GM19328 (cell line): ENCODE results near the gene GDPGP1.
"Not testable (repeated sequence)": the region's sequence is repeated elsewhere in the genome, so short reads cannot be mapped to it uniquely, and the experiment has no call there.

ENCODE experiments used
- ATAC-seq: cut with Tn5 transposase; IDR thresholded peaks from one replicate; pipeline ENCODE4 v1.9.1; 2021; ENCODE audit warnings: mild to moderate bottlenecking, moderate library complexity; ENCODE audit not compliant: unreplicated experiment

The GDPGP1 gene

GRCh38 chr15:90259524-90259923 lies 25.5 kb downstream of the GDPGP1 start:
- peak; percentile 52 for ATAC-seq

- ATAC-seq: not testable (repeated sequence)
Measured at GRCh38 chr15:90260731-90261130, 26.7 kb downstream of the GDPGP1 start.

GRCh38 chr15:90261811-90262210 lies 27.8 kb downstream of the GDPGP1 start:
- ATAC-seq: no peak

- no peak for ATAC-seq
Measured at GRCh38 chr15:90262426-90262825, 28.4 kb downstream of the GDPGP1 start.

- no peak for ATAC-seq
Measured at GRCh38 chr15:90264671-90265070, 30.7 kb downstream of the GDPGP1 start.

- peak; percentile 90 for ATAC-seq
Measured at GRCh38 chr15:90265271-90266060, 31.5 kb downstream of the GDPGP1 start, which contains the start of gene NGRN. Gene NGRN (plus strand): TSS chr15:90265672. CDS start chr15:90265713, 41 bp downstream.

- no peak for ATAC-seq
Measured at GRCh38 chr15:90266061-90266431, 32.0 kb downstream of the GDPGP1 start.

GRCh38 chr15:90266485-90266884 lies 32.5 kb downstream of the GDPGP1 start:
- no peak for ATAC-seq

GRCh38 chr15:90268415-90268814 lies 34.4 kb downstream of the GDPGP1 start:
- no peak for ATAC-seq

GRCh38 chr15:90270502-90271150 lies 36.6 kb downstream of the GDPGP1 start:
- no peak for ATAC-seq

- no peak for ATAC-seq
Measured at GRCh38 chr15:90271459-90272166, 37.6 kb downstream of the GDPGP1 start.

GRCh38 chr15:90278467-90278866 lies 44.5 kb downstream of the GDPGP1 start:
- not testable (repeated sequence) for ATAC-seq

GRCh38 chr15:90280743-90281142 lies 46.7 kb downstream of the GDPGP1 start:
- not testable (repeated sequence) for ATAC-seq

GRCh38 chr15:90281637-90282036 lies 47.6 kb downstream of the GDPGP1 start:
- not testable (repeated sequence) for ATAC-seq

- ATAC-seq: no peak
Measured at GRCh38 chr15:90286678-90287077, 52.7 kb downstream of the GDPGP1 start.

GRCh38 chr15:90287101-90287500 lies 53.1 kb downstream of the GDPGP1 start:
- ATAC-seq: no peak

- ATAC-seq: no peak
Measured at GRCh38 chr15:90287946-90288345, 53.9 kb downstream of the GDPGP1 start.

- no peak for ATAC-seq
Measured at GRCh38 chr15:90291679-90292356, 57.8 kb downstream of the GDPGP1 start.

- ATAC-seq: not testable (repeated sequence)
Measured at GRCh38 chr15:90293040-90293810, 59.2 kb downstream of the GDPGP1 start.

- ATAC-seq: no peak
Measured at GRCh38 chr15:90294159-90294558, 60.1 kb downstream of the GDPGP1 start.
